HEK293 (cell line): ENCODE data around the gene ADM.

ENCODE experiments used
- CTCF ChIA-PET: fragments of 350-600 bp; formaldehyde crosslinking; extraction: SDS; loops from one replicate; lab custom pipeline; 2021; ENCODE audit warnings: antibody characterized with exemption; lab: Yijun Ruan, JAX
- POLR2A ChIA-PET: fragments of 300-600 bp; formaldehyde crosslinking; extraction: SDS; loops from one replicate; lab custom pipeline; 2020; ENCODE audit warnings: antibody characterized with exemption, inconsistent platforms; lab: Yijun Ruan, JAX
- H3K27ac ChIP-seq: fragments of 200-500 bp; sonication (Bioruptor generic); 2 replicates; pipeline ENCODE4 v1.5.1; 2014; ENCODE audit warnings: low read depth, low read length, control low read depth, inconsistent platforms; ENCODE audit errors: extremely low read depth
- H3K36me3 ChIP-seq, 2 experiments: fragments of 200-500 bp in 1 of 2; sonication (Bioruptor generic) in 1 of 2; 1 replicate in 1 of 2; 2 replicates in 1 of 2; pipeline ENCODE4 v1.5.1; 2014 to 2017; ENCODE audit warnings: inconsistent platforms in 2 of 2, low read length in 2 of 2; ENCODE audit not compliant: control insufficient read depth in 2 of 2, insufficient read depth in 1 of 2
- H3K4me1 ChIP-seq: fragments of 200-500 bp; sonication (Bioruptor generic); 2 replicates; pipeline ENCODE4 v1.5.1; 2014; ENCODE audit warnings: mild to moderate bottlenecking, low read length, inconsistent platforms; ENCODE audit not compliant: control insufficient read depth, insufficient read depth
- H3K4me3 ChIP-seq: 2 replicates; pipeline ENCODE4 v1.5.1; 2011; ENCODE audit warnings: low read depth, mild to moderate bottlenecking, control low read depth, low read length, moderate library complexity
- H3K9me3 ChIP-seq: fragments of 200-500 bp; sonication (Bioruptor generic); 2 replicates; pipeline ENCODE4 v1.5.1; 2014; ENCODE audit warnings: low read depth, low read length, inconsistent platforms; ENCODE audit not compliant: control insufficient read depth, insufficient read depth
- BCL11B ChIP-seq: fragments of 450-650 bp; formaldehyde crosslinking; IDR thresholded peaks from 2 replicates; pipeline ENCODE4 v1.5.1; 2016; ENCODE audit warnings: low read depth, missing biosample characterization, missing genetic modification characterization
- FEZF1 ChIP-seq: fragments of 450-650 bp; formaldehyde crosslinking; IDR thresholded peaks from 2 replicates; pipeline ENCODE4 v1.5.1; 2016; ENCODE audit warnings: missing biosample characterization, missing genetic modification characterization
- SP7 ChIP-seq: fragments of 450-650 bp; formaldehyde crosslinking; IDR thresholded peaks from 2 replicates; pipeline ENCODE4 v1.5.1; 2016; ENCODE audit warnings: missing biosample characterization, missing genetic modification characterization
- WT1 ChIP-seq: fragments of 450-650 bp; formaldehyde crosslinking; IDR thresholded peaks from 2 replicates; pipeline ENCODE4 v1.5.1; 2016; ENCODE audit warnings: missing biosample characterization, missing genetic modification characterization
- ZNF324 ChIP-seq: fragments of 450-650 bp; formaldehyde crosslinking; IDR thresholded peaks from 2 replicates; pipeline ENCODE4 v1.5.1; 2016; ENCODE audit warnings: missing biosample characterization, missing genetic modification characterization
- ZNF555 ChIP-seq: fragments of 450-650 bp; formaldehyde crosslinking; conservative IDR thresholded peaks from 2 replicates; pipeline ENCODE4 v1.5.1; 2017; ENCODE audit warnings: missing biosample characterization, mild to moderate bottlenecking, missing genetic modification characterization, inconsistent platforms
- TF ChIP-seq, protein P1 (sequence below): IDR thresholded peaks from 2 replicates; pipeline ENCODE4 v1.6.1; 2011; ENCODE audit warnings: mild to moderate bottlenecking, low read depth, low read length, borderline replicate concordance
- TF ChIP-seq, protein P2 (sequence below): fragments of 450-650 bp; formaldehyde crosslinking; IDR thresholded peaks from 2 replicates; pipeline ENCODE4 v1.5.1; 2016; ENCODE audit warnings: missing biosample characterization, missing genetic modification characterization
- TF ChIP-seq, protein P3 (sequence below): fragments of 450-650 bp; formaldehyde crosslinking; IDR thresholded peaks from 2 replicates; pipeline ENCODE4 v1.5.1; 2017; ENCODE audit warnings: missing biosample characterization, missing genetic modification characterization
- TF ChIP-seq, protein P4 (sequence below): fragments of 450-650 bp; formaldehyde crosslinking; IDR thresholded peaks from 2 replicates; pipeline ENCODE4 v1.5.1; 2016; ENCODE audit warnings: missing biosample characterization, missing genetic modification characterization

The ADM gene

DNA sequence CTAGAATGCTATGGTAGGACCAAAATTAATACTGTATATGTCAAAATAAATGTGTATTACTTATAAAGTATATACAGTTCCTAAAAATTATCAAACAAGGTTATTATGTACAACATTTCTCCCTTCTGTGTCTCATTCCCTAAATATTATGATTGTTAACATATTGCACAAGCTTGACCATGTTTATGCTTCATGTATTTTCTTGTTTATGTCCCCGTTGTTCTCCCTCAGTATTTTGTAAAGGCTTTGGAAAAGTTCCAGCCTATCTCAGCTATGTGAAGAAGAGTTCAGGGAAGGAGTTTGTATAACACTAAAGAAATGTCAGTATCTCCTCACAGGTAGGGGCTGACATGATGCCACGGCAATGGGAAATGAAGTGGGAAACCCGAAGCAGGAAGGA, 19.6 kb downstream of the ADM start:
- H3K9me3 ChIP-seq = no peaks in the 10 kb centered on the region
- H3K27ac ChIP-seq = no peak overlapping the region
- H3K4me1 ChIP-seq = no peaks in the 10 kb centered on the region
- no peaks in the 10 kb centered on the region for H3K36me3 ChIP-seq
- CTCF ChIA-PET = interaction anchor here (0.6 to 7.3 kb wide), 13 partner anchors 10 to 570 kb away, joined by 3 to 62 read pairs (median 5); no protein-coding TSS in a partner anchor
- H3K4me3 ChIP-seq = no peak overlapping the region
- TF ChIP-seq, protein P1, sequence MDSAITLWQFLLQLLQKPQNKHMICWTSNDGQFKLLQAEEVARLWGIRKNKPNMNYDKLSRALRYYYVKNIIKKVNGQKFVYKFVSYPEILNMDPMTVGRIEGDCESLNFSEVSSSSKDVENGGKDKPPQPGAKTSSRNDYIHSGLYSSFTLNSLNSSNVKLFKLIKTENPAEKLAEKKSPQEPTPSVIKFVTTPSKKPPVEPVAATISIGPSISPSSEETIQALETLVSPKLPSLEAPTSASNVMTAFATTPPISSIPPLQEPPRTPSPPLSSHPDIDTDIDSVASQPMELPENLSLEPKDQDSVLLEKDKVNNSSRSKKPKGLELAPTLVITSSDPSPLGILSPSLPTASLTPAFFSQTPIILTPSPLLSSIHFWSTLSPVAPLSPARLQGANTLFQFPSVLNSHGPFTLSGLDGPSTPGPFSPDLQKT = no peak
- TF ChIP-seq ZNF324 (no peak), ZNF555 (tag by site-specific recombination) (no peak)
- TF ChIP-seq, protein P2, sequence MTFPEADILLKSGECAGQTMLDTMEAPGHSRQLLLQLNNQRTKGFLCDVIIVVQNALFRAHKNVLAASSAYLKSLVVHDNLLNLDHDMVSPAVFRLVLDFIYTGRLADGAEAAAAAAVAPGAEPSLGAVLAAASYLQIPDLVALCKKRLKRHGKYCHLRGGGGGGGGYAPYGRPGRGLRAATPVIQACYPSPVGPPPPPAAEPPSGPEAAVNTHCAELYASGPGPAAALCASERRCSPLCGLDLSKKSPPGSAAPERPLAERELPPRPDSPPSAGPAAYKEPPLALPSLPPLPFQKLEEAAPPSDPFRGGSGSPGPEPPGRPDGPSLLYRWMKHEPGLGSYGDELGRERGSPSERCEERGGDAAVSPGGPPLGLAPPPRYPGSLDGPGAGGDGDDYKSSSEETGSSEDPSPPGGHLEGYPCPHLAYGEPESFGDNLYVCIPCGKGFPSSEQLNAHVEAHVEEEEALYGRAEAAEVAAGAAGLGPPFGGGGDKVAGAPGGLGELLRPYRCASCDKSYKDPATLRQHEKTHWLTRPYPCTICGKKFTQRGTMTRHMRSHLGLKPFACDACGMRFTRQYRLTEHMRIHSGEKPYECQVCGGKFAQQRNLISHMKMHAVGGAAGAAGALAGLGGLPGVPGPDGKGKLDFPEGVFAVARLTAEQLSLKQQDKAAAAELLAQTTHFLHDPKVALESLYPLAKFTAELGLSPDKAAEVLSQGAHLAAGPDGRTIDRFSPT (tag by site-specific recombination) = no peak
- POLR2A ChIA-PET = interaction anchor here (1.6 kb wide), 1 partner anchor 20 kb away, joined by 4 read pairs; the partner anchor contains the start of gene ADM

DNA sequence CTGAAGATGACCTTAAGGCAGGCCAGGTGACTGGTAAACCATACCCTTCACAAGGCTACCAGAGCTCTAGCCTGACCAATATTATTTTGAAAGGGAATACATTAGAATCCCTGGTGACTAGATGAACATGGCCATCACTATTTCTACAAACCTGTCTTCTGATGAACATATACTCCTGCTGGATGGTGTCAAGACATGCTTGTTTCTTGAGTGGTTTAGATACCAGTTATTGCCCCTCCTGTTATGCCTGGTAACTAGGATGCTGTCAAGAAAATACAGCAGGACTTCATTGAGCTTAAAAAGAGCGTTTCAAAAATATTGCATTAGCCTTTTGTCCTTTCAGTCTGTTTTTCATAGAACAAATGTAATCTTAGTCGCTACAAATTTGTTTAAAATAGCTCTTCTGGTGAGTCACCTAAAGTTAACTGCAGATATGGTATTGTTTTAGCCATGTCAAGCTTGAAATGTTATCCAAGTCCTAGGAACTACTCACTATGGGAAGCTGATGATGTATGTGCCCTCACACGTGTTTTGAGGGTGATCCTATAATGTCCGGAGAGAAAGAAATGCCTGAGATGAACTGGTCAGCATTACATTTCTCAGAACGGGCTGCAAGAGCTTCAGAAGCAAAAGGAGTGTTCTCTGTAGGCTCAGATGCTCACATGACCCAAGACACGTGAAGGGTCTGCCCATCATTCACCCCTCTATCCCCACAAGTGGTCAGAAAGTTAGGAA, 20.6 kb downstream of the ADM start:
- POLR2A ChIA-PET = interaction anchor here (1.6 to 1.8 kb wide), 2 partner anchors 21 kb away, joined by 4 to 6 read pairs; partner anchors contain the start of gene ADM
- TF ChIP-seq, protein P3, sequence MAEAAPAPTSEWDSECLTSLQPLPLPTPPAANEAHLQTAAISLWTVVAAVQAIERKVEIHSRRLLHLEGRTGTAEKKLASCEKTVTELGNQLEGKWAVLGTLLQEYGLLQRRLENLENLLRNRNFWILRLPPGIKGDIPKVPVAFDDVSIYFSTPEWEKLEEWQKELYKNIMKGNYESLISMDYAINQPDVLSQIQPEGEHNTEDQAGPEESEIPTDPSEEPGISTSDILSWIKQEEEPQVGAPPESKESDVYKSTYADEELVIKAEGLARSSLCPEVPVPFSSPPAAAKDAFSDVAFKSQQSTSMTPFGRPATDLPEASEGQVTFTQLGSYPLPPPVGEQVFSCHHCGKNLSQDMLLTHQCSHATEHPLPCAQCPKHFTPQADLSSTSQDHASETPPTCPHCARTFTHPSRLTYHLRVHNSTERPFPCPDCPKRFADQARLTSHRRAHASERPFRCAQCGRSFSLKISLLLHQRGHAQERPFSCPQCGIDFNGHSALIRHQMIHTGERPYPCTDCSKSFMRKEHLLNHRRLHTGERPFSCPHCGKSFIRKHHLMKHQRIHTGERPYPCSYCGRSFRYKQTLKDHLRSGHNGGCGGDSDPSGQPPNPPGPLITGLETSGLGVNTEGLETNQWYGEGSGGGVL (tag by site-specific recombination) = no peak
- TF ChIP-seq BCL11B (tag by site-specific recombination) (no peak), FEZF1 (tag by site-specific recombination) (no peak)

DNA sequence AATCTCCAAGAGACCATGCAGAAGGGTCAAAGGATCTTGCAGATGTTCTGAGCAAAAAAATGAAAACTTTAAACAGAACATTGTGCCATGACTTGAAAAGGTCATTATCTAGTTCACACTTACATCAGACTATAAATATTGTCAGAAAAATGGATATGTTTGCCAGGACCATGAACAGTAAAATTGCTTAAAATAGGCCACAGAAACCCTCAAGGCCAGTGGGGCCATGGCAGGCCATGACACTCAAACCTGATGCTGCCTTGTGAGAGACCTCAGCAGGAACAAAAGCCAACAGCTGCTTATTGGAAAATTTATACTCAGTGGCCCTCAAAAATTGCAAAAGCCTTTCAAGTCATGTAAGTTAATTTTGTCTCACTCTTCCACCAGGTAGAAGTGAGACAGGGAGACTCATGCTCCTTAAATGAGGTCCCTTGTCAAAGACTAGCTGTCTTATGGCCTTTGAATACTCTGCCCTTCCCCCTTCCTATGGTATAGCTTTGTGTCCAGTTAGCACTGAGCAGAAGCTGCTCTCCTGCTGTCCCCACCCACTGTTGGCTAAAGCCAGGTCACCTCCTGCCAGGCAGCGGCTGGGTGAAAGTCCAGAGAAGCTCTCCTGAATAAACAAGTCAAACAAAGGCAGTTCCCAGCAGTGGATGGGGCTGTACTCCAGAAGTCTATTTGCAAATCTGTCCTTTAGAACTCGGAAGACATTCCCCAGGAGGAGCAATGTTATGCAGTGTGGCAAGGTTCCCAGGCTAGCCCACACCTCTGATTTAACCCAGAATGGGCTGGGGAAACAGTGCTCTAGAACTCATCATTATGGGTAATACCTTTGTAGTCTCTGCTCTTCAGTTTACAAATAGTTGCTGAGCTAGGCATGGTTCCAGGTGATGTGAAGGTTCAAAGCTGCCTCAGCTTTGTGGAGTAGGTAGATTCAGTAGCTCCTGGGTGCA, 21.4 kb downstream of the ADM start:
- ChIA-PET CTCF (interaction anchor here (0.5 to 7.3 kb wide), 9 partner anchors 12 to 1051 kb away, joined by 3 to 62 read pairs (median 4); no protein-coding TSS in a partner anchor), POLR2A (interaction anchor here (1.5 to 1.8 kb wide), 2 partner anchors 18 to 22 kb away, joined by 3 to 6 read pairs; partner anchors contain the start of gene ADM)
- H3K36me3 ChIP-seq = no peaks in the 10 kb centered on the region
- no peak overlapping the region for H3K27ac ChIP-seq
- H3K4me3 ChIP-seq = no peak overlapping the region
- H3K4me1 ChIP-seq = no peaks in the 10 kb centered on the region
- H3K9me3 ChIP-seq = no peaks in the 10 kb centered on the region
- no peak for TF ChIP-seq SP7 (tag by site-specific recombination)
- TF ChIP-seq, protein P4, sequence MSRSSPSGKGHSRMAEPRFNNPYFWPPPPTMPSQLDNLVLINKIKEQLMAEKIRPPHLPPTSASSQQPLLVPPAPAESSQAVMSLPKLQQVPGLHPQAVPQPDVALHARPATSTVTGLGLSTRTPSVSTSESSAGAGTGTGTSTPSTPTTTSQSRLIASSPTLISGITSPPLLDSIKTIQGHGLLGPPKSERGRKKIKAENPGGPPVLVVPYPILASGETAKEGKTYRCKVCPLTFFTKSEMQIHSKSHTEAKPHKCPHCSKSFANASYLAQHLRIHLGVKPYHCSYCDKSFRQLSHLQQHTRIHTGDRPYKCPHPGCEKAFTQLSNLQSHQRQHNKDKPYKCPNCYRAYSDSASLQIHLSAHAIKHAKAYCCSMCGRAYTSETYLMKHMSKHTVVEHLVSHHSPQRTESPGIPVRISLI (tag by site-specific recombination) = no peak
- no peak for TF ChIP-seq WT1 (tag by site-specific recombination)
- TF ChIP-seq, protein P2 (tag by site-specific recombination) = no peak
- TF ChIP-seq, all 188 proteins: peak for 0

More for the DNA sequence above, 20.6 kb downstream of the ADM start:
- Histone ChIP-seq H3K4me1 (no peaks in the 10 kb centered on the region), H3K4me3 (no peak overlapping the region), H3K9me3 (no peaks in the 10 kb centered on the region), H3K36me3 (no peaks in the 10 kb centered on the region), H3K27ac (no peak overlapping the region)
- CTCF ChIA-PET = interaction anchor here (0.5 to 7.3 kb wide), 9 partner anchors 9 to 571 kb away, joined by 3 to 62 read pairs (median 6); no protein-coding TSS in a partner anchor
